H9 (cell line): ENCODE measurements around the gene DCXR. TPM values are rescaled to one million over a fixed set of nuclear protein-coding genes. Genes with fewer than 3 reads are reported as not detected.

Experiments used
- DNase-seq: peaks from one replicate; pipeline ENCODE4 v3.0.0-alpha.2; 2017
- H2AFZ ChIP-seq: one replicate; pipeline ENCODE4 v1.6.1; 2013; ENCODE audit warnings: mild to moderate bottlenecking, low read length, control low read depth, moderate library complexity
- H2AK5ac ChIP-seq: 2 replicates; pipeline ENCODE4 v1.6.1; 2013; ENCODE audit warnings: low read length, control low read depth, mixed read lengths; ENCODE audit not compliant: insufficient read length
- H2BK120ac ChIP-seq: one replicate; pipeline ENCODE4 v1.6.1; 2013; ENCODE audit warnings: low read depth, mild to moderate bottlenecking, low read length, control low read depth, inconsistent platforms; ENCODE audit not compliant: poor library complexity, severe bottlenecking
- H2BK12ac ChIP-seq: 2 replicates; pipeline ENCODE4 v1.6.1; 2013; ENCODE audit warnings: low read length, control low read depth, mixed read lengths, low read depth; ENCODE audit not compliant: insufficient read length
- H2BK15ac ChIP-seq: 2 replicates; pipeline ENCODE4 v1.6.1; 2013; ENCODE audit warnings: low read depth, low read length, control low read depth
- H2BK20ac ChIP-seq: one replicate; pipeline ENCODE4 v1.6.1; 2013; ENCODE audit warnings: low read depth, mild to moderate bottlenecking, low read length, control low read depth, inconsistent platforms; ENCODE audit not compliant: poor library complexity, severe bottlenecking
- H2BK5ac ChIP-seq: 2 replicates; pipeline ENCODE4 v1.6.1; 2013; ENCODE audit warnings: low read length, control low read depth, mixed read lengths; ENCODE audit not compliant: insufficient read length
- H3K14ac ChIP-seq: 2 replicates; pipeline ENCODE4 v1.6.1; 2013; ENCODE audit warnings: low read length, control low read depth; ENCODE audit not compliant: insufficient read depth
- H3K18ac ChIP-seq: 2 replicates; pipeline ENCODE4 v1.6.1; 2013; ENCODE audit warnings: low read depth, mild to moderate bottlenecking, mixed read lengths, low read length, control low read depth; ENCODE audit not compliant: insufficient read length
- H3K23ac ChIP-seq: 2 replicates; pipeline ENCODE4 v1.6.1; 2013; ENCODE audit warnings: low read length, control low read depth, mixed read lengths, low read depth; ENCODE audit not compliant: insufficient read length
- H3K23me2 ChIP-seq: 2 replicates; pipeline ENCODE4 v1.6.1; 2013; ENCODE audit warnings: low read depth, mild to moderate bottlenecking, mixed read lengths, low read length, control low read depth; ENCODE audit not compliant: insufficient read length, poor library complexity, severe bottlenecking
- H3K27ac ChIP-seq: 2 replicates; pipeline ENCODE4 v1.5.1; 2013; ENCODE audit warnings: low read length, control low read depth, mixed read lengths, low read depth; ENCODE audit not compliant: insufficient read length
- H3K27me3 ChIP-seq: 2 replicates; pipeline ENCODE4 v1.6.1; 2013; ENCODE audit warnings: low read length, control low read depth, inconsistent platforms; ENCODE audit not compliant: insufficient read depth
- H3K4ac ChIP-seq: 2 replicates; pipeline ENCODE4 v1.6.1; 2013; ENCODE audit warnings: low read depth, mild to moderate bottlenecking, control low read depth, inconsistent platforms, low read length, moderate library complexity
- H3K4me1 ChIP-seq: 2 replicates; pipeline ENCODE4 v1.6.1; 2013; ENCODE audit warnings: low read length, control low read depth, inconsistent platforms; ENCODE audit not compliant: insufficient read depth
- H3K4me2 ChIP-seq: 2 replicates; pipeline ENCODE4 v1.6.1; 2013; ENCODE audit warnings: low read length, control low read depth, mixed read lengths; ENCODE audit not compliant: insufficient read length, insufficient read depth
- H3K56ac ChIP-seq: 2 replicates; pipeline ENCODE4 v1.6.1; 2013; ENCODE audit warnings: low read depth, mild to moderate bottlenecking, mixed read lengths, low read length, control low read depth; ENCODE audit not compliant: insufficient read length
- H3K79me1 ChIP-seq: 2 replicates; pipeline ENCODE4 v1.6.1; 2013; ENCODE audit warnings: low read depth, mild to moderate bottlenecking, moderate library complexity, low read length, control low read depth, inconsistent platforms; ENCODE audit not compliant: insufficient read depth, poor library complexity, severe bottlenecking
- H3K79me2 ChIP-seq: 2 replicates; pipeline ENCODE4 v1.6.1; 2013; ENCODE audit warnings: low read length, control low read depth, inconsistent platforms; ENCODE audit not compliant: insufficient read depth
- H3K9ac ChIP-seq: 2 replicates; pipeline ENCODE4 v1.6.1; 2013; ENCODE audit warnings: low read length, control low read depth, mixed read lengths; ENCODE audit not compliant: insufficient read length; ENCODE audit errors: extremely low read depth
- H3K9me3 ChIP-seq: one replicate; pipeline ENCODE4 v1.6.1; 2013; ENCODE audit warnings: low read depth, low read length, inconsistent platforms; ENCODE audit not compliant: control insufficient read depth
- H3T11ph ChIP-seq: one replicate; pipeline ENCODE4 v1.6.1; 2013; ENCODE audit warnings: mild to moderate bottlenecking, low read length, control low read depth, inconsistent platforms
- H4K20me1 ChIP-seq: one replicate; pipeline ENCODE4 v1.6.1; 2013; ENCODE audit not compliant: control insufficient read depth, insufficient read length, insufficient read depth
- H4K5ac ChIP-seq: 2 replicates; pipeline ENCODE4 v1.6.1; 2013; ENCODE audit warnings: low read depth, mild to moderate bottlenecking, mixed read lengths, low read length, control low read depth; ENCODE audit not compliant: insufficient read length
- H4K8ac ChIP-seq: replicated peaks from 2 replicates; pipeline ENCODE4 v1.6.1; 2013; ENCODE audit warnings: low read length, control low read depth, mixed read lengths, low read depth; ENCODE audit not compliant: insufficient read length
- H4K91ac ChIP-seq: 2 replicates; pipeline ENCODE4 v1.6.1; 2013; ENCODE audit warnings: low read depth, mild to moderate bottlenecking, moderate library complexity, mixed read lengths, low read length, control low read depth; ENCODE audit not compliant: insufficient read length
- H3K27ac Mint-ChIP-seq, 3 experiments: 2 replicates in 2 of 3; 3 replicates in 1 of 3; pipeline ENCODE4 v1.8.0; 2020 to 2021; ENCODE audit warnings: mixed read lengths in 3 of 3, mild to moderate bottlenecking in 1 of 3, moderate library complexity in 1 of 3
- H3K27me3 Mint-ChIP-seq: 2 replicates; pipeline ENCODE4 v1.8.0; 2021; ENCODE audit warnings: low read depth, mild to moderate bottlenecking, moderate library complexity, mixed read lengths
- H3K36me3 Mint-ChIP-seq, 3 experiments: 2 replicates in 2 of 3; 3 replicates in 1 of 3; pipeline ENCODE4 v1.8.0; 2020 to 2021; ENCODE audit warnings: low read depth in 3 of 3, mixed read lengths in 3 of 3; ENCODE audit not compliant: insufficient read depth in 1 of 3
- H3K4me1 Mint-ChIP-seq, 2 experiments: 2 replicates each; pipeline ENCODE4 v1.8.0; 2020; ENCODE audit warnings: mixed read lengths in 2 of 2
- H3K4me3 Mint-ChIP-seq, 2 experiments: 2 replicates in 1 of 2; 3 replicates in 1 of 2; pipeline ENCODE4 v1.8.0; 2020 to 2021; ENCODE audit warnings: mild to moderate bottlenecking in 2 of 2, mixed read lengths in 2 of 2, moderate library complexity in 1 of 2
- H3K9me3 Mint-ChIP-seq, 2 experiments: 2 replicates in 1 of 2; 3 replicates in 1 of 2; pipeline ENCODE4 v1.8.0; 2020; ENCODE audit warnings: mild to moderate bottlenecking in 2 of 2, mixed read lengths in 2 of 2, moderate library complexity in 1 of 2
- CTCF ChIP-seq: fragments of 200-600 bp; sonication (generic); conservative IDR thresholded peaks from 3 replicates; pipeline ENCODE4 v1.8.0; 2021; ENCODE audit warnings: antibody characterized with exemption, mild to moderate bottlenecking
- WGBS: extraction: QIAGEN DNeasy Blood & Tissue Kit; methylation state at CpG from one replicate; pipeline ENCODE4 v1.1.7; 2013; ENCODE audit warnings: missing lambda C conversion rate, low lambda C conversion rate, mixed read lengths; ENCODE audit not compliant: insufficient read length; ENCODE audit errors: extremely low coverage; 5-methylcytosine and 5-hydroxymethylcytosine counted together
- total RNA-seq: library from RNA; stranded (reverse); gene quantifications from 2 replicates; pipeline ENCODE4 v1.2.1, GENCODE V29; 2021

Gene DCXR
- total RNA-seq, 1 experiment from 2014 or later = 93.6 TPM

GRCh38 chr17:82029990-82030469 is 7.5 kb downstream of the DCXR start:
- Histone ChIP-seq H2AK5ac (no peak overlapping the region), H4K91ac (no peak overlapping the region), H3K9me3 (no peaks in the 10 kb centered on the region), H3K14ac (no peak overlapping the region), H3K79me1 (no peaks in the 10 kb centered on the region), H3T11ph (no peak overlapping the region), H4K20me1 (no peaks in the 10 kb centered on the region), H3K4ac (no peak overlapping the region), H2BK120ac (no peak overlapping the region), H2BK5ac (no peak overlapping the region), H3K27me3 (no peaks in the 10 kb centered on the region), H3K79me2 (no peaks in the 10 kb centered on the region), H2BK20ac (no peak overlapping the region), H3K18ac (no peak overlapping the region), H4K5ac (no peak overlapping the region), H3K27ac (no peak overlapping the region), H3K23me2 (peaks cover 8% of the 10 kb centered on the region), H2AFZ (no peak overlapping the region), H4K8ac (no peak overlapping the region), H3K9ac (no peak overlapping the region), H3K4me1 (no peaks in the 10 kb centered on the region), H2BK15ac (no peak overlapping the region), H3K56ac (no peak overlapping the region), H3K23ac (no peak overlapping the region), H3K4me2 (no peak overlapping the region), H2BK12ac (no peak overlapping the region)
- H3K4me1 Mint-ChIP-seq = peaks cover 2 to 16% of the 10 kb centered on the region in 2 experiments; a peak in 3 of 4 replicates
- H3K36me3 Mint-ChIP-seq = peaks cover 5 to 24% (median 13%) of the 10 kb centered on the region in 3 experiments; a peak in 6 of 7 replicates
- TF ChIP-seq CTCF = no peak
- no CpG with 5 or more reads among the region's 31 CpGs for WGBS
- H3K9me3 Mint-ChIP-seq = peaks cover 0 to 2% of the 10 kb centered on the region in 2 experiments; a peak in 1 of 5 replicates
- H3K4me3 Mint-ChIP-seq = peak overlapping the region in 1 of 2 experiments; percentile 70; a peak in 2 of 5 replicates
- peak; percentile 67 for DNase-seq
- no peak overlapping the region for H3K27ac Mint-ChIP-seq
- no peaks in the 10 kb centered on the region; the same call in none of the 2 replicates for H3K27me3 Mint-ChIP-seq
